ENCODE results near the gene MACROD1.
"Not testable (repeated sequence)": the region's sequence is repeated elsewhere in the genome, so short reads cannot be mapped to it uniquely, and the experiment has no call there.

MACROD1 gene

DNA sequence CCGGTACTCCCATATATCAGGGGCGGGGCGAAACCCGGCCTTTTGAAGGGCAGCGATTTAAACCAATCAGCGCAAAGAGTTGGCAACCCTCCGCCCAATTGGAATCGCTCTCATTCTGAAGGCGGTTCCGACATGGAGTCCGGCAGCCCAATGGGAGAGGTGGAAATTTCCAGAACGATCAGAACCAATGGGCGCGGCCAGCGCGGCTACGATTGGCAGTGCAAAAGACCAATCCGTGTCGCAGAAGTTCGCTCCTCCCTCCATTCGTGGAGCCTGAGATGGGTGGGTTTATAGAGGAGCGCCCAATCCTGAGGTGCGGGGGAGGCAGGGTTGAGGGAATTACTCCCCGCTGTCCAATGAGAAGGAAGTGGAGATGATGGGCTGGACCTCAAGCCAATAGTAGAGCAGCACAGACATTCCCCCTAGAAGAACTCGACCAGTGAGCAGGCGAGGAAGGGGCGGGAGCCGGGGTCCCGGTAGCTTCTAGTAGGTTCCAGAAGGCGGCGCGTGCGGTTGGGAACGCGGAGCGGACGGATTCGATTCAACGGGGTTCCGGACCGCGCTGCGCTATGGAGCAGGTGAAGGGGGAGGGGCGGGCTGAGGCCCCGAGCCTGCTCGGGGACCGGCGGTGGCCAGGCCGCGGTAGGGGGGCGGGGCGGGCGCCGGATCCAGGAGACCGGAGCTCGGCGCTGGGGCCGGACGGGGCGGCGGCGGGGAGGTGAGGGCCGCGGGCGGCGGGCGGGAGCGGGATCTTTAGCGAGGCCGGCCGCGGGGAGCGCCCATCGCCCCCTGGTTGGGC, 20.0 kb upstream of the MACROD1 start, which contains the start of gene STIP1:
Gene STIP1, plus strand, starts transcription at position 479 of the 799 bp plus-strand sequence. Its CDS starts 91 bp downstream, at position 570.
- DNase-seq (ENCODE audit: low read depth in 2 of 2): peak; percentile 100

DNA sequence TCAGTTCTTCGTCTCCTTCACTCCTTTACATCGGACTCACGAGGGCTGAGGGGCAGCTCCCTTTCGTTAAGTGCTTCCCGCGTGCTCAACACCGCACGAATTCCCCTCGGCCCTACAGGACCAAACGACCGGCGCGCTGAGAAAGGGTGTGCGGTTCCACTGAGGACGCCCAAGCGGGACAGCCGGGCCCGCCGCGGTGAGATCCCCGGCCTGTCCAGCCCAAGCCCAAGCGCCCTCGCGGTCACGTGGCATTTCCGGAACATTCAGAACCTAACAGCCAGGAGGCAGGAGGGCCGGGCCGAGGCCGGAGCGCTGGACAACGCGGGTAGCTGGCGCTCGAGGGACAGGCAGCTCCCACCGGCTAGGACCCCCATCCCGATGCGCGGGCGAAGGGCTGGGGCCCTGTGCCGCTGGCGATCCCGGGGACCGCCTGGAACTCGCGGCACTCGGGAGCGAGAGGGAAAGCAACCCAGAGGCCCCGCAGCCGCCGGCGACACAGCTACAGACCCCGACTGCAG, 19.3 kb upstream of the MACROD1 start:
- DNase-seq (ENCODE audit: low read depth in 2 of 2): no peak

DNA sequence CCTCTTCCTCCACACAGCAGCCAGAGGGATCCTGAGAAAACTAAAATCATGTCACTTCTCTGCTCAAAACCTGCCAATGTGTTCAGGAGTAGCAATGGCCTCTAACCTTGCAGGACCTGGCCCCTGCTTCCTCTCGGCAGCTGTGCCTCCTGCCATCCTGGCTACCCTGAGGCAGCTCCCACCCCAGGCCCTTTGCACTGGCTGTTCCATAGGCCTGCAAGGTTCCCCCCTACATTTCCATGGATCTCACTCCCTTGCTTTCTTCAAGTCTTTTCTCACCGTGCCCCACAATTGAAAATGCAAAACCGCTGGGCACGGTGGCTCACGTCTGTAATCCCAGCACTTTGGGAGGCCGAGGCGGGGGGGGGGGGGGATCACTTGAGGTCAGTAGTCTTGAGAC, 18.0 kb upstream of the MACROD1 start:
- no peak for DNase-seq (ENCODE audit: low read depth in 2 of 2)

DNA sequence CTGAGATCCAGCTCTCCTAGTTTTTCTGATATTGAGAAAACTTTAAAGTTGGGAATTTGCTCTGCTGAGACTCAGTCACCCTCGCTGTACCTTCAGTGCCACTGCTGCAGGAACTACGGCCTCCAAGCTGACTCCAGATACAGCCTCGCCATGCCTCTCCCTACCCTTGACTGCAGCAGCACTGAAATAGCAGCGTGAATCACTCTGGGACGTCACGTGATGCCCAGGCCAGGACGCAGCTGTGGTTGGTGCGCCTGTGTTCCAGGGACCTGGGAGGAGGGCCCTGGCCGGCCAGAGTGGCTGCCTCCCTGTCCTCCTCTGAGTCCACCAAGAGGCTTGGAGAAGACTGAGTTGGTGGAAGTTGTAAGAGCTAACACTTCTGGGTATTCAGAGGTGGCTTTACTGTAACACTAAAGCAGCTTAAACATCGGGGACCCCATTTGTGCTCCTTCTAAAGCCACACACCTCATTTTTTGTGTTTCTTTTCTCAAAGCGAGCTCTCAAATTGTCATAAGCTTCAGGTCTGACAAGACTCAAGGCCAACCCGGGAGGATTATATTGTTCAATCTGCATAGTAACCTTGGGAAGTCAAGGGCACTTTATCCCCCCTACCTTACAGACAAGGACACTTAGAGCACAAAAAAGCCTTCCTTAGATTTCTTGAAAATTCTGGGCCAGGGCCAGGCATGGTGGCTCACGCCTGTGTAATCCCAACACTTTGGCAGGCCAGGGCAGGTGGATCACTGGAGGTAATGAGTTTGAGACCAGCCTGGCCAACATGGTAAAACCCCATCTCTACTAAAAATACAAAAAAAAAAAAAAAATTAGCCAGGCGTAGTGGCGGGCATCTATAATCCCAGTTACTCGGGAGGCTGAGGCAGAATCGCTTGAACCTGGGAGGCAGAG, 15.8 kb upstream of the MACROD1 start:
- DNase-seq (ENCODE audit: low read depth in 2 of 2): peak; percentile 54 to 59

DNA sequence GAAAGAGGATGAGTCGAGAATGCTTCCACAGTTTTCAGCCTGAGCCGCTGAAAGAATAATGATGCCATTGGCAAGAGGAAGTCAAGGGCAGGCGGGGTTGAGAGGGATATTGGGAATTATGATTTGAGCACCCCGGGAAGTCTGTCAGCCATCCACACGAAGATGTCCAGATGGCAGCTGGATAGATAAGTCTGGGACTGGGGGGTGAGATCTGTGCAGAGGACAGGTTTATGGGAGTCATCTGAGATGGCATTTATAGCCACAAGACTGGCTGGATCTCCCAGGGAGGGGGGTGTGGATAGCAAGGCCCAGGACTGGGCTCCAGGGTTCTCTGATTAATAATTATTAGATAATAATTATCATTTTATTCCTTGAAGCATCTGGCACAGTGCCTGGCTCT, 15.0 kb upstream of the MACROD1 start:
- no peak for DNase-seq (ENCODE audit: low read depth in 2 of 2)

DNA sequence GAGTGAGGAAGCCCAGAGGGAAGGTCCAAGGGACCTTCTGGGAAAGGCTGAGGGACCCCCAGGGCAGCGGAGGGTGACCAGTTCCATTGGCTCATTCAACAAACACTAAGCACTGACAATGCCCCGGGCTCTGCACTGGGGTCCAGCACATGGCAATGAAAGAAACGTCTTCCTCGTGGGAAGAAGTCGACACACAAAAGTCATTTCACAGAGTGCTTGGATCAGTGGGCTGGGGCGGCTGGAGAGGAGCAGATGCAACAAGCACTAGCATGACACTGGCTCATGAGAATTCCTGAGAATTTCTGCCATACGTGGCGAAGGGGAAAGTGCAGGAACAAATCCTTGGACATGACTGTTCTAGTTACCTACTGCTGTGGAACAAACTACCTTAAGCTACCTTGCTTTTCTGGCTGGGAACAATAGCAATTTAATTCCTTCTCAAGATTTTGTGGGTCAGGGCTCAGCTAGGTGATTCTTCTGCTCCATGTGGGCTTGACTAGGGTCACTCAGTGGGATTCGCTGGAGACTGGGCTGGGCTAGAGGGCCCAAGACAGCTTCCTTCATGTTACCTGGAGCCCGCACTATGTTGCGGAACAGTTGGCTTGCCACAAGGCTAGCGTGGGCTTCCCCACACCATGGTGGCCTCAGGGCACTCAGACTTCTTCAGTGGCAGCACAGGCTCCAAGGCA, 13.2 kb upstream of the MACROD1 start:
- no peak for DNase-seq (ENCODE audit: low read depth in 2 of 2)

DNA sequence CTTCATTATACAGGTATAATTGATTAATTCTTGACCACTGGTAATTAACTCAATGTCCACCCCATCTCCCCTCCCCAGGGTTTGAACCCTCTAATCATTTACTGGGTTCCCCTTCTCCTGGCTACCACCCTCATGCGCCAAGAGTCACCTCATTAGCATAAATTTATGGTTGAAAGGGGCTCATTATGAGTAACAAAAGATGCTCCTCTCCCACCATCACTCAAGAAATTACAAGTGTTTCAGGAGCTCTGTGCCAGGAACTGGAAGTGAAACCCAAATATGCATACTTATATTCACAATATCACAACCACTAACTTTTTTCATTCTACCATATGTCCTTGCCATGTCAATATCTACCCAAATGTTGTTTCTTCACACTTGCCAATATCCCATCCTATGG, 12.3 kb upstream of the MACROD1 start:
- DNase-seq (ENCODE audit: low read depth in 2 of 2): no peak

DNA sequence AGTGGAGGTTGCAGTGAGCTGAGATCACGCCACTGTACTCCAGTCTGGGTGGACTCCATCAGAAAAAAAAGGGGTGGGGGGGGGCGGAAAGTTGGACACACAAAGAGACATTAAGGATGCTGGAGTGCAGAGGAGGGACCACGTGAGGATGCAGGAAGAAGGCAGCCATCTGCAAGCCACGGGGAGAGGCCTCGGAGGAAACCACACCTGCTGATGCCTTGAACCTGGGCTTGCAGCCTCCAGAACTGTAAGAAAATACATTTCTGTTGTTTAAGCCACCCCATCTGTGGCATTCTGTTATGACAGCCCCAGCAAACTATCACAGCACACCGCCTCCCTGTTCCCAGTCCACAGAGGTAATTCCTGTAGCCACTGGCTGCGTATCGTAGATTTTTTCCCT, 10.8 kb upstream of the MACROD1 start:
- no peak for DNase-seq (ENCODE audit: low read depth in 2 of 2)

DNA sequence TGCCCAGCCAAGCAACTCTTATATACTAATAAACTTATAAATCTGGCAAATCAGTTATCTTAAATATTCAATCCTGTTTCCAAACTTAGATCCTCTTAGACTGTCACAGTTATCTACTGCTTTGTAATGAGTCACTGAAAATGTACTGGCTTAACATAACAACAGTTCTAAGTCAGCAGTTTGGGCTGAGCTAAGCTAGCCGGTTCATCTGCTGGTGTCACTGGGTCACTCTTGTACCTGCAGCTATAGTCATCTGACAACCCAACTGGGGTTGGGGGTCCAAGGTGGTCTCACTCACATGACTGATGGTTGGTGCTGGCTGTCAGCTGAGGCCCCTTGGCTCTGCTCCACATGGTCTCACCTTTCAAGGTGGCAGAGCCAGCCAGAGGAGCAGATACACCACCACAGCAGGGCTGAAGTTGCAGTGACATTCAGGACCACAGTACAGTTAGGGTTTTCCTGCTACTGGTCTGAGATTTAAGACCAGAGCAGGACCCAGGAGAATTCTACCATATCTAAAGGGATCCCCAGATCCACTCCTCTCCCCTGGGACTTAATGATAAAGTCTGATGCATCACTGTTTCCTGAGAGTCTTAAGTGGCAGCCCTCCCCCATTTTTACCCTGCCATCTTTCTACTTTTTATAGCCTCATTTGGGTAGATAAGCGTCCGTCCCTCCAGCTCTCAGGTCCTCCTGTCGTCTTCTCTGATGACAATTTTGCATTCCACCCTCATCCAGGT, 7.9 kb upstream of the MACROD1 start:
- no peak for DNase-seq (ENCODE audit: low read depth in 2 of 2)

DNA sequence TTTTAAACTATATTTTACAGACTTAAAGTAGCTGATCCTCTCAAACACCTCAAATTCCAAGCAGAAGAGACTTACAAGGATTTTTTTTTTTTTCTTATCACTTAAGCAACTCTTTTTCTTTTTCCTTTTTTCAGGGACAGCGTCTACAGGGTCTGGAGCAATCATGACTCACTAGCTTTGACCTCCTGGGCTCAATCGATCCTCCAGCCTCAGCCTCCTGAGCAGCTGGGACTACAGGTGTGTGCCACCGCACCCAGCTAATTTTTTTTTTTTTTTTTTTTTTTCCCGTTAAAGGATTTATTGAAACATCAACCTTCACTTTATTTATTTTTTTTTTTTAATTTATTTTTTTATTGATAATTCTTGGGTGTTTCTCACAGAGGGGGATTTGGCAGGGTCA, 4.5 kb upstream of the MACROD1 start:
- DNase-seq (ENCODE audit: low read depth in 2 of 2): no peak

DNA sequence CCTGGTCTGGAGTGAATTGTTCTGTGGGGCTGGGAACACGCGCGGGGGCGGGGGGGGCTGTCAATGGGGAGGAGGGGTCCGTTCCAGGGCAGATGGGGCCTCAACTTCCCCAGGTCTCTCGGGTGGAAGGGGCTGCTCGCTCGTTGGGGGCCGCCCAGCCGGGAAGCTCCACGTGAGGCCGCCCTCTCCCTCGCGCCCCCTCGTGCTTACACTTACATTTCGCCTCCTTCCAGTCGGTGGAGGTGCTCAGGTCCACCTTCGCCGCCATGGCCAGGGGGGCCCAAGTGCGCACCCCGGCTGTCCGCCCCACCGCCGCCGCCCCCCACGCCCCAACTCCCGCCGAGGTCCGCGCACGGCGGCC, 452 bp downstream of the MACROD1 start:
- no peak for DNase-seq (ENCODE audit: low read depth in 2 of 2)

DNA sequence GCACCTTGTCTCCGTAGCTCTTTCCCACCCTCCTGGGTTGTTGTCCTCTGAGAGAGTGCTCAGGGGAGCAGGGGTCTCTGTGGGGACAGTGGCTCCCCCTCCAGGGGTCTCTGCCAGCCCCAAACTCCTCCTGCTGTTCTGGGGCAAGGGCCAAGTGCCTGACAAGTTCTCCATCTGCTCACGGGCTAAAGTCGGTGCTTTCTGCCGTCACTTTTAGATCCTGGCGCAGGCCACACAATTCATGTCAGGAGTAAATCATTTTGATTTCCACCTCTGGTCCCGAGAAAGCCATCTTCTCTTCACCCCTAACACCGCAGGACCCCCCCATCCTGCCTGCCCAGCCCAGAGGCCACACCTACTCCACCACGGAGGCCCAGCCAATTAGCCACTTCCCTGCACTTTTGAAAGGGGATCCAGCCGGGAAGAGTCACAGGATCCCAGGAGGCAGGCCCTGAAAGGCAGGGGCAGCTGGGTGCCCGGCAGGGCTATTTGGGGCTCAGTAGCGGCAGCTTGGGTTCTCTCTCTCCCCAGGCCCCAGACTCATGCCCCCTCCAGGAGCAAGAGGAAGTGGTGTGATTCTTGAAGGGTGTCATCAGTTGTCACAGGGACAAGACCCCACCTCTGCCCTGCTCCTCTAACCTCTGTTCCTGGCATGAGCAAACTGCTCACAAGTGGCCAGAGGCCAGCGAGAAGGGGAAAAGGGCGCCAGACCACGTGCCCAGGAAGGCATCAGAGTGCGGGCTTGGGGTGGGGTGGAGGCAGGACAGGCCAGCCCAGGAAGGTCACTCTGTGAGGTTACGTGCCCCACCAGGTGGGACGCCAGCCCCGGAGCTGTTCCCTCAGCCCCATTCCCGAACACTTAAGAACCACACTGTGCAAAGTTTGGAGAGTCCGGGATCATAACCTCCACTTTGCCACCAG, 1.3 kb downstream of the MACROD1 start:
- no peak for DNase-seq (ENCODE audit: low read depth in 2 of 2)

DNA sequence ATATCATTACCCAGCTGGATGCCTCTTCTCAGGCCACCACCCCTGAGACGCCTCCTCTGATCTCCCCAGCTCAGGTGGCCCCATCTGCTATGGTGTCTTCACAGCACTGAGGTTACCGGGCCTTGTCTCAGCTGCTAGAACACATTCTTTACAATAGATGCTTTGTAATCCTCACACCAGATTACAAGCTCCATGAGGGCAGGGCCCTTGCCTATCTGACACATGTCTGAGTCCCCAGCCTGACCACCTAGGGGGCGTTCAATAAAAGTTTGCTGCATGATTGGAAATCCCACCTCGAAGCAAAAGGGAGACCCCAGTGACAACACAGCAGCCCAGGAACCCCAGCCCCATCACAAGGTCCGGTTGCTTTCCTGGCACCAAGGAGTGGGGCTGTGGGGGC, 2.0 kb downstream of the MACROD1 start:
- DNase-seq (ENCODE audit: low read depth in 2 of 2): no peak

DNA sequence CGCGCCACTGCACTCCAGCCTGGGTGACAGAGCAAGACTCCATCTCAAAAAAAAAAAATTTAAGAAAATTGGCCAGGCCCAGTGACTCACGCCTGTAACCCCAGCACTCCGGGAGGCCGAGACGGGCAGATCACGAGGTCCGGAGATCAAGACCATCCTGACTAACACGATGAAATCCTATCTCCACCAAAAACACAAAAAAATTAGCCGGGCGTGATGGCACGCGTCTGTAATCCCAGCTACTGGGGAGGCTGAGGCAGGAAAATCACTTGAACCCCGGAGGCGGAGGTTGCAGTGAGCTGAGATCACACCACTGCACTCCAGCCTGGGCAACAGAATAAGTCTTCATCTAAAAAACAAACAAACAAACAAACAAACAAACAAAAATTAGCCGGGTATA, 3.1 kb downstream of the MACROD1 start:
- DNase-seq (ENCODE audit: low read depth in 2 of 2): not testable (repeated sequence)

DNA sequence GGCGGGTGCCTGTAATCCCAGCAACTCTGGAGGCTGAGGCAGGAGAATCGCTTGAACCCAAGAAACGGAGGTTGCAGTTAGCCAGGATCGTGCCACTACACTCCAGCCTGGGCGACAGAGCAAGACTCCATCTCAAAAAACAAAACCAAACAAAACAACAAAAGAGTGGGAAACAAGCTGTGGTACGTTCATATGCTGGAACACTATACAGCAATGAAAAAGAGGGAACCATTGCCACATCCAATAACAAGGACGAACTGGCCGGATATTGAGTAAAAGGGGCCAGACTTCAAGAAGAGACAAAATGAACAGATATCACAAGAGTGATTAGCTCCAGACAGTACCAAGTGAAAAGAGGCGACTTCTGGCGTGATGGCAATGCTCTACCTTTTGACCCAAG, 4.9 kb downstream of the MACROD1 start:
- DNase-seq (ENCODE audit: low read depth in 2 of 2): no peak

DNA sequence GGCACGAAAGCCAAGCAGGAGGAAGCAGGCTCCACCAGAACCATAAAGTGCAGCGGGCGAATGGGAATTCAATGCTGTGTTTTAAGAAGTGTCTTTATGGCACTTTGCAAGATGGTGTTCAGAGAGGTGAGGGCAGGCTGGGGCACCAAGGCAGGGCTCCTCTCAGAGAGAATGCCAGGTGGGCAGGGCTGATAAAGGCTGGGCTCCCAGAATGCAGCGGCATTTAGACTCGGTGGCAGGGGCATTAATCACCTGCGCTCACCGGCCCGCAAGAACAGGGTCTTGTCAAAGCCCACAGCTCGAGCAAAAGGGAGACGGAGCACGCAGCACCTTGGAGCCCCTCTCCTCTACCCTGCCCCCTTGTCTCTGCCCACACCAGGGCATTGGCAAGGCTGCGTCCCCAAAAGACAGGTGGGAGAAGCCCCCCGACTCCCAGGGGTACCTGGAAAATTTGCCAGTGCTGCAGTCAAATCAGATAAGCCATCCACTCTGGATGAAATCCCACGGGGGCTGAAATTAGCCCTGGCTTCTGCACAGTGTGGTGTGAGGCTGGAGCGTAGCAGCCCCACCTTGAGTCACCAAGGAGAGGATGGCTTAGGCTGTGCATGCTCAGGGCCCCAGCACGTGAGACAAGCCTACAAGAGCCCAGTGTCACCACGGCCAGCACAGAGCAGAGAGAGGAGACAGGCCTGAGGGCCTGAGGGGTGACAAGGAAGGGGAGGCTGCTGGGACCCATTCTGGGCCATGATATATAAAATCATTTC, 8.1 kb downstream of the MACROD1 start:
- no peak for DNase-seq (ENCODE audit: low read depth in 2 of 2)

DNA sequence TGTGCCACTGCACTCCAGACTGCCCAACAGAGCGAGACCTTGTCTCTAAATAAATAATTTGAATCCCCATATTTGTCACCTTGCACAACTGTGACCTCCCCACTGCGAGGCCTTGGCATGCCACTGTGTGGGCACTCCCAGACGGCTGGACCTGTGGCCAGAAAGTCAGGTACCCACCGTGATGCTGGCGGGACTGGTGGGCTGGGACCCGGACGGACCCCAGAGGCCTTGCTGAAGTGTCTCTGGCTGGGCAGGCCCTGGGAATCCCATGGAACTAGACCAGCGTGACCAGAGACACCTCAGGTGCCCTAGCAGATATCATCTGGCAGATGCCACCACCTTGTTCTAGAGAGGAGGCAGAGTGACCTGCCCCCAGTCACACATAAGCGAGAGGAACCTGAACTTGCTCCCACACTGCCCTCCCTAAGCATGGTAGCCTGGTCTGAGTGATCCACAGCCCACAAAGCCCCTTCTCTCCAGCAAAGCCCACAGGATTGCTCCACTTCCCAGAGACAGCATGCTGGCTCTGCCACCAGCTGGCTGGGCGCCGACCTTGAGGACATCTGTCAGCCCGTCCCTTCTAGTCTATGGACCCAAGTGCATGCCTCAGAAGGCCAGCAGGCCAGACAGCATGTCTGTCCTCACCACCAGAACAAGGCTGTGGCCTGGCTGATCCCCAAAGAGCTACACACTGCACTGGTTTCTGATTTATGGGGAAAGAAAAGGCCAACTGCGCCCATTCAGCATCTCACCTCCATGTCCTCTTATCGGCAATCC, 9.5 kb downstream of the MACROD1 start:
- no peak for DNase-seq (ENCODE audit: low read depth in 2 of 2)

DNA sequence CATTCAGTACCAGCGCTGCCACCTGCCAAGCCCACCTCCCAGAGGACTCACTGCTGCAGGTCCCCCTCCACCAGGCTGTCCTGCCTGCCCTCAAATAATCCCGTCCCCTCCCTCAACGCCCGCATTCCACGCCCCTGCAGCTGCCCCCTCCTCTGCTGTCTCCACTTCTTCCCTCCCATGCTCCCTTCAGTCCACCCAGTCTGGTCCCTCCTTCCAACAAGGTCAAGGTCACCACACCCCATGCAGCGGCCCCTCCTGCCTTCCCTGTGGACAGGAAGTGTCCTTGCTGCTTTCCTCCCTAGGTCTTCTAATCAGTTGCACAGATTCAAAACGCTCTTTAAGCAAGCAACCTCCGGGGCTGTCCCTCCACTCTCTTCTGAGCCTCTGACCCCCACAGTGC, 12.1 kb downstream of the MACROD1 start:
- DNase-seq (ENCODE audit: low read depth in 2 of 2): no peak
